Thyroid gland (tissue), 4 donors: ENCODE data around the gene KRTAP10-3. TPM values are rescaled to one million over a fixed set of nuclear protein-coding genes. Genes with fewer than 3 reads are reported as not detected.

Experiments used
- DNase-seq, 2 donors: peaks; one replicate each; pipeline ENCODE4 v3.0.0-alpha.2; 2019
- H3K27ac ChIP-seq, 3 donors: fragments of 200-600 bp; sonication (generic); 1 replicate in 2 of 3; 2 replicates in 1 of 3; pipeline ENCODE4 v1.5.1; 2016 to 2019; ENCODE audit warnings: mild to moderate bottlenecking in 1 of 3, moderate library complexity in 1 of 3
- H3K27me3 ChIP-seq: fragments of 200-600 bp; sonication (generic); one replicate; pipeline ENCODE4 v1.5.1; 2019
- H3K36me3 ChIP-seq, 2 donors: fragments of 200-600 bp; sonication (generic); one replicate each; pipeline ENCODE4 v1.5.1; 2016 to 2019
- H3K4me1 ChIP-seq, 2 donors: fragments of 200-600 bp; sonication (generic); one replicate each; pipeline ENCODE4 v1.5.1; 2017 to 2019
- H3K4me3 ChIP-seq, 3 donors: fragments of 200-600 bp; sonication (generic); replicated peaks in 1 of 3; 1 replicate in 2 of 3; 2 replicates in 1 of 3; pipeline ENCODE4 v1.5.1; 2016; ENCODE audit warnings: mild to moderate bottlenecking in 1 of 3
- H3K9me3 ChIP-seq: fragments of 200-600 bp; sonication (generic); one replicate; pipeline ENCODE4 v1.5.1; 2017
- CTCF ChIP-seq, 6 experiments: fragments of 200-600 bp in 3 of 6; fragments of 450-650 bp in 3 of 6; sonication (generic) in 3 of 6; IDR thresholded peaks; one replicate each; pipeline ENCODE4 v1.5.1; 2016 to 2019; ENCODE audit warnings: antibody characterized with exemption in 6 of 6, mild to moderate bottlenecking in 2 of 6, inconsistent platforms in 1 of 6, moderate library complexity in 1 of 6
- POLR2A ChIP-seq, 2 donors: fragments of 450-650 bp; IDR thresholded peaks; one replicate each; pipeline ENCODE4 v1.6.1; 2017; ENCODE audit warnings: antibody characterized with exemption in 2 of 2, mild to moderate bottlenecking in 2 of 2, moderate library complexity in 1 of 2
- WGBS, 2 donors: methylation state at CpG; one replicate each; pipeline ENCODE4 v1.1.5; 2017; 5-methylcytosine and 5-hydroxymethylcytosine counted together
- intact Hi-C: fragments of 100-400 bp; cut with DNase I; formaldehyde crosslinking; loops from one replicate; pipeline ENCODE4 v1.15.1; 2023
- total RNA-seq, 4 donors: library from RNA; depleted of rRNA; stranded (reverse); fragments of >200 nt; gene quantifications; one replicate each; pipeline ENCODE4 v1.2.3, GENCODE V29; 2016

KRTAP10-3 gene
- total RNA-seq, 4 donors from 2014 or later = not detected

- no peak for TF ChIP-seq POLR2A (IDR thresholded peaks at IDR 0.05)
- TF ChIP-seq CTCF (IDR thresholded peaks at IDR 0.05) = no peak
- Histone ChIP-seq H3K9me3 (no peaks in the 10 kb centered on the region), H3K27me3 (no peaks in the 10 kb centered on the region), H3K4me3 (no peak overlapping the region), H3K36me3 (no peaks in the 10 kb centered on the region), H3K27ac (no peak overlapping the region), H3K4me1 (peaks cover 10% of the 10 kb centered on the region in 2 donors)
- WGBS, 2 donors = 87 to 88% methylated on average over 10 to 11 of the region's 11 CpGs
- intact Hi-C loops = loop anchor here (5.0 kb wide), 1 partner anchor 277 kb away; no protein-coding TSS in a partner anchor
- no peak for DNase-seq
Measured at GRCh38 chr21:44514746-44515358, 43.7 kb downstream of the KRTAP10-3 start.

GRCh38 chr21:44514218-44514520 lies 44.4 kb downstream of the KRTAP10-3 start:
- WGBS, 2 donors = 92 to 95% methylated on average over 6 to 7 of the region's 7 CpGs
- Histone ChIP-seq H3K27me3 (no peaks in the 10 kb centered on the region), H3K36me3 (no peaks in the 10 kb centered on the region), H3K4me3 (no peak overlapping the region), H3K4me1 (peaks cover 12 to 13% of the 10 kb centered on the region in 2 donors), H3K27ac (no peak overlapping the region), H3K9me3 (no peaks in the 10 kb centered on the region)
- TF ChIP-seq POLR2A (IDR thresholded peaks at IDR 0.05) (no peak), CTCF (IDR thresholded peaks at IDR 0.05) (no peak)
- intact Hi-C loops = loop anchor here (5.0 kb wide), 1 partner anchor 278 kb away; no protein-coding TSS in a partner anchor
- no peak for DNase-seq

GRCh38 chr21:44513389-44514217 lies 45.0 kb downstream of the KRTAP10-3 start:
- H3K4me3 ChIP-seq = no peak overlapping the region
- DNase-seq = peak; percentile 48 to 59
- intact Hi-C loops = loop anchor here (5.0 kb wide), 1 partner anchor 279 kb away; no protein-coding TSS in a partner anchor
- H3K36me3 ChIP-seq = no peaks in the 10 kb centered on the region
- TF ChIP-seq POLR2A (IDR thresholded peaks at IDR 0.05) (no peak), CTCF (IDR thresholded peaks at IDR 0.05) (no peak)
- H3K4me1 ChIP-seq = peaks cover 12 to 13% of the 10 kb centered on the region in 2 donors
- H3K9me3 ChIP-seq = no peaks in the 10 kb centered on the region
- no peaks in the 10 kb centered on the region for H3K27me3 ChIP-seq
- no peak overlapping the region for H3K27ac ChIP-seq
- WGBS, 2 donors = 32 to 56% methylated on average over 4 to 9 of the region's 15 CpGs

GRCh38 chr21:44512496-44513388 lies 45.9 kb downstream of the KRTAP10-3 start:
- Histone ChIP-seq H3K4me3 (no peak overlapping the region), H3K4me1 (peaks cover 12 to 13% of the 10 kb centered on the region in 2 donors), H3K9me3 (no peaks in the 10 kb centered on the region), H3K27ac (no peak overlapping the region), H3K27me3 (no peaks in the 10 kb centered on the region), H3K36me3 (no peaks in the 10 kb centered on the region)
- 85 to 91% methylated on average over 19 to 20 of the region's 21 CpGs for WGBS, 2 donors
- no peak for DNase-seq
- intact Hi-C loops = loop anchor here (5.0 kb wide), 1 partner anchor 280 kb away; no protein-coding TSS in a partner anchor
- TF ChIP-seq POLR2A (IDR thresholded peaks at IDR 0.05) (no peak), CTCF (IDR thresholded peaks at IDR 0.05) (no peak)
